Measurements from ENCODE around the gene SF3B3. TPM values are rescaled to one million over a fixed set of nuclear protein-coding genes. Genes with fewer than 3 reads are reported as not detected.

The SF3B3 gene
- total and polyA plus RNA-seq, 2 of the 13 experiments (the other 11 are each of a cell fraction or from before 2014, with no cell fraction given) = 157 to 500 TPM

GRCh38 chr16:70508752-70509151 is 14.9 kb upstream of the SF3B3 start:
- CTCF ChIA-PET (ENCODE audit: low intra/inter-chr PET ratio, low total read pairs) = no interaction called here
- 0 out of 2 replicates have a peak, but pooled peaks have one; percentile 7 for TF ChIP-seq CTCF (CRISPR knock-in tag; IDR thresholded peaks at IDR 0.05)
- TF ChIP-seq FOXK1 (CRISPR knock-in tag; IDR thresholded peaks at IDR 0.05; ENCODE audit: borderline replicate concordance, low read depth) = no peak
- peak; percentile 29; the same call in 1 of the 2 replicates for TF ChIP-seq STAG1 (CRISPR knock-in tag; IDR thresholded peaks at IDR 0.05)
- WGBS (ENCODE audit: low lambda C conversion rate) = 89% methylated on average over 5 of the region's 5 CpGs
- Histone ChIP-seq H3K27me3 (ENCODE audit: control insufficient read depth in 1 of 2, insufficient read depth in 2 of 2, low read length in 2 of 2) (no peaks in the 10 kb centered on the region), H3K36me3 (replicated peaks in 1 of 2; ENCODE audit: control insufficient read depth in 1 of 2, insufficient read depth in 2 of 2, low read length in 2 of 2) (peaks cover 22 to 57% of the 10 kb centered on the region in 2 experiments), H3K4me2 (ENCODE audit: low read depth, low read length) (no peak overlapping the region), H3K4me1 (ENCODE audit: insufficient read depth, low read length) (peaks cover 9% of the 10 kb centered on the region), H2AFZ (ENCODE audit: low read length) (no peak overlapping the region), H3K9me3 (ENCODE audit: low read length) (no peaks in the 10 kb centered on the region), H3K79me2 (ENCODE audit: insufficient read depth, low read length) (no peaks in the 10 kb centered on the region), H3K9ac (ENCODE audit: insufficient read depth, low read depth, low read length) (no peak overlapping the region), H3K4me3 (replicated peaks in 1 of 3; ENCODE audit: insufficient read depth in 1 of 3, low read depth in 2 of 3, low read length in 3 of 3) (no peak overlapping the region), H4K20me1 (ENCODE audit: insufficient read depth, low read length) (no peaks in the 10 kb centered on the region), H3K27ac (ENCODE audit: extremely low read length, insufficient read depth, low read length) (no peak overlapping the region)
- in situ Hi-C loops (cut with HindIII; ENCODE audit: extremely low pct_ligation_motif_present, low pct_unique_long_range_greater_than_20kb) = no loop called here
- TSS peak; percentile 57 for BruUV-seq (replicated peaks)
- intact Hi-C loops (cut with micrococcal nuclease; ENCODE audit: unreplicated experiment) = no loop called here
- DNase-seq (ENCODE audit: low spot score) = no peak
- no peak for ATAC-seq
- FAIRE-seq = no peak
- POLR2A ChIA-PET = no interaction called here

GRCh38 chr16:70510216-70510615 is 13.4 kb upstream of the SF3B3 start:
- WGBS (ENCODE audit: low lambda C conversion rate) = 90% methylated on average over 3 of the region's 3 CpGs
- Histone ChIP-seq H4K20me1 (ENCODE audit: insufficient read depth, low read length) (no peaks in the 10 kb centered on the region), H3K36me3 (replicated peaks in 1 of 2; ENCODE audit: control insufficient read depth in 1 of 2, insufficient read depth in 2 of 2, low read length in 2 of 2) (peaks cover 27 to 71% of the 10 kb centered on the region in 2 experiments), H3K27me3 (ENCODE audit: control insufficient read depth in 1 of 2, insufficient read depth in 2 of 2, low read length in 2 of 2) (no peaks in the 10 kb centered on the region), H3K79me2 (ENCODE audit: insufficient read depth, low read length) (no peaks in the 10 kb centered on the region), H3K4me2 (ENCODE audit: low read depth, low read length) (no peak overlapping the region), H3K9me3 (ENCODE audit: low read length) (no peaks in the 10 kb centered on the region), H3K27ac (ENCODE audit: extremely low read length, insufficient read depth, low read length) (no peak overlapping the region), H3K9ac (ENCODE audit: insufficient read depth, low read depth, low read length) (no peak overlapping the region), H3K4me1 (ENCODE audit: insufficient read depth, low read length) (peaks cover 9% of the 10 kb centered on the region), H2AFZ (ENCODE audit: low read length) (no peak overlapping the region), H3K4me3 (replicated peaks in 1 of 3; ENCODE audit: insufficient read depth in 1 of 3, low read depth in 2 of 3, low read length in 3 of 3) (no peak overlapping the region)
- FAIRE-seq (no peak), ATAC-seq (peak; percentile 30; the same call in 1 of the 3 replicates), DNase-seq (ENCODE audit: low spot score) (no peak)
- ChIA-PET POLR2A (no interaction called here), CTCF (ENCODE audit: low intra/inter-chr PET ratio, low total read pairs) (no interaction called here)
- in situ Hi-C loops (cut with HindIII; ENCODE audit: extremely low pct_ligation_motif_present, low pct_unique_long_range_greater_than_20kb) (loop anchor here (5.0 kb wide), 1 partner anchor 48 kb away; no protein-coding TSS in a partner anchor), intact Hi-C loops (cut with micrococcal nuclease; ENCODE audit: unreplicated experiment) (no loop called here)
- BruUV-seq (replicated peaks) = no TSS peak
- TF ChIP-seq ZNF761 (CRISPR knock-in tag; conservative IDR thresholded peaks at IDR 0.05) = 0 out of 2 replicates have a peak, but pooled peaks have one; percentile 61
- TF ChIP-seq REST (IDR thresholded peaks at IDR 0.05; ENCODE audit: borderline replicate concordance in 1 of 2, low read depth in 1 of 2, low read length in 2 of 2) = no peak
- TF ChIP-seq ZNF18 (CRISPR knock-in tag; IDR thresholded peaks at IDR 0.05; ENCODE audit: insufficient replicate concordance) = no peak
- TF ChIP-seq ZNF816 (CRISPR knock-in tag; IDR thresholded peaks at IDR 0.05; ENCODE audit: borderline replicate concordance) = no peak
- no peak for TF ChIP-seq TBP (CRISPR knock-in tag; IDR thresholded peaks at IDR 0.05)
